ENCODE measurements around the gene ZNF620. TPM values are rescaled to one million over a fixed set of nuclear protein-coding genes. Genes with fewer than 3 reads are reported as not detected.
A peak's percentile ranks its signal among the peaks of the same experiment; 100 is the strongest.

The ZNF620 gene
- total RNA-seq, 1 donor from 2014 or later: 1.6 TPM

Small RNA genes lying within 50 kb of the gene (small RNA-seq; reads per million reads assigned to genes)
- gene RNU5B-2P (ENCODE audit: low replicate concordance): 9.4 reads per million, percentile 92 among the genes with 10 or more reads in this experiment

Other genes with a start within 250 kb of the ZNF620 start
- 26.4 TPM for gene EIF1B, start 196.3 kb upstream of the ZNF620 start, total RNA-seq
- 0.79 TPM for gene ENTPD3, start 118.9 kb upstream of the ZNF620 start, total RNA-seq
- 287 TPM for gene RPL14, start 48.7 kb upstream of the ZNF620 start, total RNA-seq
- gene ZNF619, start 28.9 kb upstream of the ZNF620 start, total RNA-seq: 5.6 TPM
- 12.9 TPM for gene ZNF621, start 18.9 kb downstream of the ZNF620 start, total RNA-seq

Measured in skin of body (tissue), 2 donors.